ENCODE data around the gene CLIP2. TPM values are rescaled to one million over a fixed set of nuclear protein-coding genes. Genes with fewer than 3 reads are reported as not detected.
A peak's percentile ranks its signal among the peaks of the same experiment; 100 is the strongest.
"Not testable (repeated sequence)": the region's sequence is repeated elsewhere in the genome, so short reads cannot be mapped to it uniquely, and the experiment has no call there.

Gene CLIP2
- total RNA-seq, 2 experiments from 2014 or later: 2.4 to 2.7 TPM

GRCh38 chr7:74404741-74405140 lies 115.5 kb downstream of the CLIP2 start:
- H3K27ac Mint-ChIP-seq: no peak overlapping the region
- no peaks in the 10 kb centered on the region for H3K9me3 Mint-ChIP-seq
- CTCF ChIA-PET: interaction anchor here (1.0 to 1.1 kb wide), 3 partner anchors 10 to 199 kb away, joined by 3 to 5 read pairs (median 3); no protein-coding TSS in a partner anchor
- no peaks in the 10 kb centered on the region for H3K36me3 Mint-ChIP-seq
- DNase-seq: no peak
- no peak overlapping the region for H3K4me3 Mint-ChIP-seq
- H3K27me3 Mint-ChIP-seq: no peaks in the 10 kb centered on the region
- intact Hi-C loops (cut with micrococcal nuclease): loop anchor here (5.0 kb wide), 2 partner anchors 152 to 337 kb away; partner anchors contain the start of gene RFC2
- H3K4me1 Mint-ChIP-seq (ENCODE audit: low read depth): no peaks in the 10 kb centered on the region
- POLR2A ChIA-PET: no interaction called here

- H3K36me3 Mint-ChIP-seq: no peaks in the 10 kb centered on the region
- H3K4me1 Mint-ChIP-seq (ENCODE audit: low read depth): no peaks in the 10 kb centered on the region
- POLR2A ChIA-PET: no interaction called here
- H3K27me3 Mint-ChIP-seq: no peaks in the 10 kb centered on the region
- intact Hi-C loops (cut with micrococcal nuclease): no loop called here
- no peaks in the 10 kb centered on the region for H3K9me3 Mint-ChIP-seq
- no peak overlapping the region for H3K27ac Mint-ChIP-seq
- H3K4me3 Mint-ChIP-seq: no peak overlapping the region
- no peak for DNase-seq
- CTCF ChIA-PET: interaction anchor here (1.0 to 2.8 kb wide), 3 partner anchors 10 to 199 kb away, joined by 3 to 20 read pairs (median 3); no protein-coding TSS in a partner anchor
These were observed 116.1 kb downstream of the CLIP2 start for GRCh38 chr7:74405191-74405898.

GRCh38 chr7:74405899-74406512 lies 116.8 kb downstream of the CLIP2 start:
- DNase-seq: no peak
- no peaks in the 10 kb centered on the region for H3K4me1 Mint-ChIP-seq (ENCODE audit: low read depth)
- intact Hi-C loops (cut with micrococcal nuclease): no loop called here

GRCh38 chr7:74407958-74408357 lies 118.8 kb downstream of the CLIP2 start:
- intact Hi-C loops (cut with micrococcal nuclease): no loop called here
- no peak for DNase-seq
- Mint-ChIP-seq H3K4me1 (ENCODE audit: low read depth) (no peaks in the 10 kb centered on the region), H3K9me3 (no peaks in the 10 kb centered on the region), H3K4me3 (no peak overlapping the region), H3K27me3 (no peaks in the 10 kb centered on the region), H3K27ac (no peak overlapping the region), H3K36me3 (no peaks in the 10 kb centered on the region)
- CTCF ChIA-PET: interaction anchor here (0.7 to 2.8 kb wide), 2 partner anchors 202 to 538 kb away, joined by 3 to 20 read pairs; no protein-coding TSS in a partner anchor
- POLR2A ChIA-PET: interaction anchor here (0.6 kb wide), 1 partner anchor 201 kb away, joined by 3 read pairs; no protein-coding TSS in a partner anchor

More at GRCh38 chr7:74405899-74406512, 116.8 kb downstream of the CLIP2 start:
- Mint-ChIP-seq H3K9me3 (no peaks in the 10 kb centered on the region), H3K4me3 (no peak overlapping the region), H3K27me3 (no peaks in the 10 kb centered on the region), H3K27ac (no peak overlapping the region), H3K36me3 (no peaks in the 10 kb centered on the region)
- ChIA-PET CTCF (interaction anchor here (2.8 kb wide), 1 partner anchor 200 kb away, joined by 20 read pairs; no protein-coding TSS in a partner anchor), POLR2A (no interaction called here)

GRCh38 chr7:74409571-74409970 lies 120.4 kb downstream of the CLIP2 start:
- ChIA-PET CTCF (interaction anchor here (0.8 to 2.7 kb wide), 3 partner anchors 9 to 204 kb away, joined by 3 to 26 read pairs (median 10); no protein-coding TSS in a partner anchor), POLR2A (interaction anchor here (0.8 kb wide), 1 partner anchor 173 kb away, joined by 3 read pairs; no protein-coding TSS in a partner anchor)
- Mint-ChIP-seq H3K4me1 (ENCODE audit: low read depth) (no peaks in the 10 kb centered on the region), H3K4me3 (no peak overlapping the region), H3K27ac (no peak overlapping the region), H3K36me3 (no peaks in the 10 kb centered on the region), H3K9me3 (no peaks in the 10 kb centered on the region), H3K27me3 (no peaks in the 10 kb centered on the region)
- intact Hi-C loops (cut with micrococcal nuclease): no loop called here
- no peak for DNase-seq

- no peaks in the 10 kb centered on the region for H3K4me1 Mint-ChIP-seq (ENCODE audit: low read depth)
- H3K9me3 Mint-ChIP-seq: no peaks in the 10 kb centered on the region
- H3K36me3 Mint-ChIP-seq: no peaks in the 10 kb centered on the region
- ChIA-PET POLR2A (no interaction called here), CTCF (interaction anchor here (2.7 kb wide), 2 partner anchors 10 to 205 kb away, joined by 10 to 26 read pairs; no protein-coding TSS in a partner anchor)
- no peak overlapping the region for H3K4me3 Mint-ChIP-seq
- no peak for DNase-seq
- H3K27ac Mint-ChIP-seq: no peak overlapping the region
- intact Hi-C loops (cut with micrococcal nuclease): no loop called here
- no peaks in the 10 kb centered on the region for H3K27me3 Mint-ChIP-seq
These were observed 121.6 kb downstream of the CLIP2 start for GRCh38 chr7:74410772-74411171.

GRCh38 chr7:74411571-74411970 lies 122.4 kb downstream of the CLIP2 start:
- ChIA-PET POLR2A (interaction anchor here (0.7 kb wide), 1 partner anchor 151 kb away, joined by 3 read pairs; no protein-coding TSS in a partner anchor), CTCF (interaction anchor here (1.3 to 2.7 kb wide), 3 partner anchors 11 to 206 kb away, joined by 5 to 26 read pairs (median 10); no protein-coding TSS in a partner anchor)
- H3K4me1 Mint-ChIP-seq (ENCODE audit: low read depth); H3K9me3 Mint-ChIP-seq; H3K36me3 Mint-ChIP-seq; H3K27ac Mint-ChIP-seq; H3K27me3 Mint-ChIP-seq; intact Hi-C loops (cut with micrococcal nuclease); DNase-seq; H3K4me3 Mint-ChIP-seq: not testable (repeated sequence)

GRCh38 chr7:74412056-74412455 lies 122.8 kb downstream of the CLIP2 start:
- no peak for DNase-seq
- H3K9me3 Mint-ChIP-seq: no peaks in the 10 kb centered on the region
- ChIA-PET POLR2A (no interaction called here), CTCF (interaction anchor here (1.3 to 2.7 kb wide), 3 partner anchors 11 to 206 kb away, joined by 5 to 26 read pairs (median 10); no protein-coding TSS in a partner anchor)
- intact Hi-C loops (cut with micrococcal nuclease): no loop called here
- no peaks in the 10 kb centered on the region for H3K36me3 Mint-ChIP-seq
- H3K4me1 Mint-ChIP-seq (ENCODE audit: low read depth): no peaks in the 10 kb centered on the region
- no peaks in the 10 kb centered on the region for H3K27me3 Mint-ChIP-seq
- no peak overlapping the region for H3K4me3 Mint-ChIP-seq
- no peak overlapping the region for H3K27ac Mint-ChIP-seq

GRCh38 chr7:74412603-74413002 lies 123.4 kb downstream of the CLIP2 start:
- Mint-ChIP-seq H3K27ac (no peak overlapping the region), H3K27me3 (no peaks in the 10 kb centered on the region), H3K4me3 (no peak overlapping the region), H3K9me3 (no peaks in the 10 kb centered on the region), H3K36me3 (no peaks in the 10 kb centered on the region), H3K4me1 (ENCODE audit: low read depth) (no peaks in the 10 kb centered on the region)
- CTCF ChIA-PET: interaction anchor here (1.3 to 9.8 kb wide), 4 partner anchors 11 to 206 kb away, joined by 5 to 112 read pairs (median 8); no protein-coding TSS in a partner anchor
- POLR2A ChIA-PET: no interaction called here
- intact Hi-C loops (cut with micrococcal nuclease): no loop called here
- no peak for DNase-seq

GRCh38 chr7:74414595-74415333 lies 125.6 kb downstream of the CLIP2 start:
- H3K4me1 Mint-ChIP-seq (ENCODE audit: low read depth); H3K27ac Mint-ChIP-seq; H3K9me3 Mint-ChIP-seq; DNase-seq; POLR2A ChIA-PET; H3K36me3 Mint-ChIP-seq; H3K4me3 Mint-ChIP-seq; H3K27me3 Mint-ChIP-seq: not testable (repeated sequence)
- CTCF ChIA-PET: interaction anchor here (0.9 to 9.8 kb wide), 3 partner anchors 10 to 208 kb away, joined by 3 to 112 read pairs (median 9); no protein-coding TSS in a partner anchor
- intact Hi-C loops (cut with micrococcal nuclease): loop anchor here (5.0 kb wide), 1 partner anchor 133 kb away; no protein-coding TSS in a partner anchor

GRCh38 chr7:74417419-74417971 lies 128.3 kb downstream of the CLIP2 start:
- intact Hi-C loops (cut with micrococcal nuclease): loop anchor here (1.0 to 5.0 kb wide), 2 partner anchors 130 to 149 kb away; no protein-coding TSS in a partner anchor
- H3K27me3 Mint-ChIP-seq: no peaks in the 10 kb centered on the region
- ChIA-PET CTCF (interaction anchor here (0.7 to 9.8 kb wide), 10 partner anchors 8 to 269 kb away, joined by 3 to 112 read pairs (median 3); no protein-coding TSS in a partner anchor), POLR2A (no interaction called here)
- peak; percentile 64 for DNase-seq
- no peaks in the 10 kb centered on the region for H3K4me1 Mint-ChIP-seq (ENCODE audit: low read depth)
- no peak overlapping the region for H3K4me3 Mint-ChIP-seq
- H3K27ac Mint-ChIP-seq: no peak overlapping the region
- no peaks in the 10 kb centered on the region for H3K36me3 Mint-ChIP-seq
- no peaks in the 10 kb centered on the region for H3K9me3 Mint-ChIP-seq

Measured in activated CD4-positive, alpha-beta memory T cell treated with anti-CD3 and anti-CD28 coated beads for 36 hours (primary cell).